ENCODE measurements around the gene ZC3H10. TPM values are rescaled to one million over a fixed set of nuclear protein-coding genes. Genes with fewer than 3 reads are reported as not detected.

Gene ZC3H10
- total and polyA plus RNA-seq, 2 of the 8 experiments (the other 6 are each of a cell fraction or from before 2014, with no cell fraction given): 4.0 to 11.2 TPM

GRCh38 chr12:56107242-56107641, 10.8 kb upstream of the ZC3H10 start:
- no peak for FAIRE-seq
- WGBS, 2 experiments (ENCODE audit: extremely low coverage in 1 of 2, insufficient coverage in 1 of 2, insufficient read length in 1 of 2, insufficient replicate concordance in 2 of 2, low coverage in 1 of 2, low lambda C conversion rate in 2 of 2, missing lambda C conversion rate in 1 of 2): 81% methylated on average over 3 of the region's 3 CpGs; no CpG with 5 or more reads in 1 of the 2 experiments
- TF ChIP-seq ZNF274 (IDR thresholded peaks at IDR 0.05; ENCODE audit: borderline replicate concordance, extremely low read depth, low read length) (no peak), ATF2 (IDR thresholded peaks at IDR 0.05; ENCODE audit: low read length) (no peak), KDM5A (IDR thresholded peaks at IDR 0.05; ENCODE audit: low read length) (no peak), GABPA (IDR thresholded peaks at IDR 0.05; ENCODE audit: borderline replicate concordance, insufficient read depth, low read length) (no peak)

More at GRCh38 chr12:56107242-56107641, 10.8 kb upstream of the ZC3H10 start:
- Histone ChIP-seq H3K14ac (ENCODE audit: insufficient read length) (no peak overlapping the region), H2AFZ (ENCODE audit: low read length) (no peak overlapping the region), H3K9me3 (ENCODE audit: insufficient read depth in 2 of 2, low read depth in 1 of 2, low read length in 1 of 2) (no peaks in the 10 kb centered on the region), H3K79me1 (ENCODE audit: low read depth, low read length) (0 out of 2 replicates have a peak, but pooled peaks cover 2% of the 10 kb centered on the region), H4K8ac (ENCODE audit: extremely low read depth, insufficient read depth, low read length) (no peak overlapping the region), H3K23me2 (ENCODE audit: low read depth, low read length) (peaks cover 8% of the 10 kb centered on the region), H2BK120ac (replicated peaks; ENCODE audit: low read depth, low read length) (no peak overlapping the region), H3K23ac (ENCODE audit: insufficient read length) (no peak overlapping the region), H3K4me2 (ENCODE audit: insufficient read depth in 1 of 2, low read depth in 2 of 2, low read length in 2 of 2) (no peak overlapping the region), H3K18ac (ENCODE audit: extremely low read depth, low read length) (no peak overlapping the region), H2BK15ac (ENCODE audit: low read length) (no peak overlapping the region), H2BK20ac (ENCODE audit: low read length) (no peak overlapping the region), H4K91ac (replicated peaks; ENCODE audit: insufficient read length, low read length) (no peak overlapping the region), H3K36me3 (ENCODE audit: control insufficient read depth in 2 of 4, insufficient read depth in 4 of 4, low read length in 3 of 4) (peaks cover 34 to 64% (median 52%) of the 10 kb centered on the region in 4 experiments), H3K56ac (replicated peaks; ENCODE audit: insufficient read length, low read depth, low read length) (no peak overlapping the region), H3K4ac (replicated peaks; ENCODE audit: insufficient read length, low read depth, low read length) (no peak overlapping the region), H3K27ac (ENCODE audit: low read depth, low read length) (no peak overlapping the region), H2AK5ac (ENCODE audit: low read depth, low read length) (no peak overlapping the region), H3K4me3 (ENCODE audit: extremely low read depth in 1 of 4, insufficient read depth in 2 of 4, low read depth in 3 of 4, low read length in 4 of 4) (no peak overlapping the region), H2BK5ac (ENCODE audit: low read depth, low read length) (no peak overlapping the region), H3K4me1 (replicated peaks in 1 of 4; ENCODE audit: control insufficient read depth in 3 of 4, insufficient read depth in 4 of 4, low read length in 3 of 4) (peaks cover 0 to 9% (median 3%) of the 10 kb centered on the region in 4 experiments; a peak in 5 of 7 replicates), H4K5ac (ENCODE audit: insufficient read length, low read depth, low read length) (no peak overlapping the region), H3K27me3 (replicated peaks in 1 of 4; ENCODE audit: control insufficient read depth in 3 of 4, extremely low read depth in 1 of 4, insufficient read depth in 3 of 4, low read length in 3 of 4) (no peaks in the 10 kb centered on the region), H2BK12ac (ENCODE audit: low read depth, low read length) (no peak overlapping the region), H3K79me2 (ENCODE audit: control insufficient read depth in 1 of 2, insufficient read depth in 2 of 2, low read length in 2 of 2) (peaks cover 21 to 31% of the 10 kb centered on the region in 2 experiments), H4K20me1 (replicated peaks in 1 of 2; ENCODE audit: control insufficient read depth in 1 of 2, insufficient read depth in 2 of 2, low read length in 2 of 2) (peaks cover 2 to 5% of the 10 kb centered on the region in 2 experiments), H3K9ac (replicated peaks in 1 of 4; ENCODE audit: extremely low read depth in 1 of 4, low read depth in 3 of 4, low read length in 3 of 4) (no peak overlapping the region)
- ChIA-PET CTCF (ENCODE audit: partially characterized antibody) (interaction anchor here (0.7 to 7.2 kb wide), 12 partner anchors 8 to 45 kb away, joined by 3 to 34 read pairs (median 4); partner anchors contain the start of genes ESYT1 and ZC3H10), POLR2A (ENCODE audit: partially characterized antibody) (interaction anchor here (0.6 to 11.1 kb wide), 5 partner anchors 10 to 64 kb away, joined by 3 to 267 read pairs (median 3); partner anchors contain the start of genes RPL41 and ZC3H10)
- no peak for DNase-seq (ENCODE audit: low read depth in 1 of 2, low spot score in 2 of 2)

All from H1 (cell line).